CD4-positive, alpha-beta T cell treated with Interleukin-15 for 1 hour (primary cell): ENCODE results near the gene RERG.
"Not testable (repeated sequence)": the region's sequence is repeated elsewhere in the genome, so short reads cannot be mapped to it uniquely, and the experiment has no call there.

Experiments
- DNase-seq: peaks from one replicate; pipeline ENCODE4 v3.0.0-alpha.2; 2020

RERG gene

GRCh38 chr12:15220915-15221885 is at the start of gene RERG:
Gene RERG (minus strand): TSS chr12:15221417. CDS start chr12:15217489, 3,928 bp downstream.
- peak; percentile 61 for DNase-seq

GRCh38 chr12:15270591-15270990 is 49.4 kb upstream of the RERG start:
- DNase-seq = no peak

- peak; percentile 23 for DNase-seq
These were observed 47.8 kb upstream of the RERG start for GRCh38 chr12:15268927-15269552.

- no peak for DNase-seq
These were observed 47.1 kb upstream of the RERG start for GRCh38 chr12:15268309-15268708.

GRCh38 chr12:15265875-15266274 is 44.7 kb upstream of the RERG start:
- no peak for DNase-seq

GRCh38 chr12:15256761-15257160 is 35.5 kb upstream of the RERG start:
- no peak for DNase-seq

GRCh38 chr12:15253990-15254389 is 32.8 kb upstream of the RERG start:
- no peak for DNase-seq

- no peak for DNase-seq
These were observed 23.7 kb upstream of the RERG start for GRCh38 chr12:15244926-15245325.

- DNase-seq = no peak
These were observed 23.1 kb upstream of the RERG start for GRCh38 chr12:15244341-15244740.

- no peak for DNase-seq
These were observed 21.9 kb upstream of the RERG start for GRCh38 chr12:15243102-15243501.

GRCh38 chr12:15240898-15241297 is 19.7 kb upstream of the RERG start:
- DNase-seq = no peak

GRCh38 chr12:15234508-15234907 is 13.3 kb upstream of the RERG start:
- DNase-seq = no peak

- DNase-seq = no peak
These were observed 12.8 kb upstream of the RERG start for GRCh38 chr12:15234011-15234410.

GRCh38 chr12:15232959-15233358 is 11.7 kb upstream of the RERG start:
- no peak for DNase-seq

- DNase-seq = no peak
These were observed 10.3 kb upstream of the RERG start for GRCh38 chr12:15231493-15231892.

- no peak for DNase-seq
These were observed 9.5 kb upstream of the RERG start for GRCh38 chr12:15230751-15231150.

- DNase-seq = no peak
These were observed 8.9 kb upstream of the RERG start for GRCh38 chr12:15230137-15230536.

GRCh38 chr12:15227004-15227679 is 5.9 kb upstream of the RERG start:
- no peak for DNase-seq

- DNase-seq = not testable (repeated sequence)
These were observed 4.6 kb upstream of the RERG start for GRCh38 chr12:15225863-15226218.

GRCh38 chr12:15225136-15225862 is 4.1 kb upstream of the RERG start:
- DNase-seq = no peak

- no peak for DNase-seq
These were observed 1.0 kb upstream of the RERG start for GRCh38 chr12:15222219-15222618.

- no peak for DNase-seq
These were observed 766 bp downstream of the RERG start for GRCh38 chr12:15220451-15220850.

- no peak for DNase-seq
These were observed 2.4 kb downstream of the RERG start for GRCh38 chr12:15218794-15219193.
